Dermis lymphatic vessel endothelial cell (primary cell): ENCODE data around the gene GPR27. TPM values are rescaled to one million over a fixed set of nuclear protein-coding genes. Genes with fewer than 3 reads are reported as not detected.

Experiments
- total RNA-seq: library from RNA; depleted of rRNA; stranded (reverse); fragments of >200 nt; gene quantifications from 2 replicates; pipeline ENCODE4 v1.2.1, GENCODE V29; 2014

The GPR27 gene, protein sequence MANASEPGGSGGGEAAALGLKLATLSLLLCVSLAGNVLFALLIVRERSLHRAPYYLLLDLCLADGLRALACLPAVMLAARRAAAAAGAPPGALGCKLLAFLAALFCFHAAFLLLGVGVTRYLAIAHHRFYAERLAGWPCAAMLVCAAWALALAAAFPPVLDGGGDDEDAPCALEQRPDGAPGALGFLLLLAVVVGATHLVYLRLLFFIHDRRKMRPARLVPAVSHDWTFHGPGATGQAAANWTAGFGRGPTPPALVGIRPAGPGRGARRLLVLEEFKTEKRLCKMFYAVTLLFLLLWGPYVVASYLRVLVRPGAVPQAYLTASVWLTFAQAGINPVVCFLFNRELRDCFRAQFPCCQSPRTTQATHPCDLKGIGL
- total RNA-seq: not detected in 2 replicates

GRCh38 chr3:71753701-71754609 lies at the start of gene GPR27:
TSS of gene GPR27 (plus strand) at chr3:71753855. CDS start at chr3:71754050, 195 bp downstream.

DNA sequence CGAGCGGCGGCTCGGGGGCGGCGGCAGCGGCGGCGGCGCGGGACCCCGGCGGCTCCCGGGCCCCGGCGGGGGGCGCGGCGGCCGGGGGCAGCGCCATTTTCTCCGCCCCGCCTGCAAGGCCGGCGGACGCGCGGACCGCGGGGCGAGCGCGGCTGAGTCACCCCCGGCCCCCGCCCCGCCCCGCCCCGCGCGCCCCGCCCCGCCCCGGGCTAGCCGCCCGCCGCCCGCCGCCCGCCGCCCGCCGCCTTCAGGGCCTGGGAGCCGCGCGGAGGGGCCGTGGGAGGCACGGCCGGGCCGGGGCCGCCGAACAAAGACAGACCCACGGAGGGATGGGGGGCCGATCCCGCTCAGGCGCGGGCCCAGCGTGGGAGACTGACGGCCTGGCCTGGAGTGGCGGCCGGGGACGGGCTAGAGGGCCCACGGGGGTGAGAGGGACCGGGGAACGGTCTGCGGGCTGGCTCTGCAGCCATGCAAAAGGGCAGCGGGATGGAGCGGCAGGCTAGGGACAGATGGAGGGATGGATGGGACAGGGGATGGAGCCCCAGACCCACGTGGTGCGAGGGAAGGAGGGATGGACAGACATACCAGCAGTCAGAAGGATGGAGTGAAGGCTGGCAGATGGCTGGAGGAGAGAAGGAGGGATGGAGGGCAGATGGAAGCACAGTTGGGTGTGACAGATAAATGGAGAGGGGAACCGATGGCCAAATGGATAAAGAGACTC lies 28.2 kb upstream of the GPR27 start, which contains the start of gene EIF4E3:
EIF4E3 (minus strand) TSS at position 132 of the 721 bp plus-strand sequence; CDS start at position 97, 35 bp downstream.

DNA sequence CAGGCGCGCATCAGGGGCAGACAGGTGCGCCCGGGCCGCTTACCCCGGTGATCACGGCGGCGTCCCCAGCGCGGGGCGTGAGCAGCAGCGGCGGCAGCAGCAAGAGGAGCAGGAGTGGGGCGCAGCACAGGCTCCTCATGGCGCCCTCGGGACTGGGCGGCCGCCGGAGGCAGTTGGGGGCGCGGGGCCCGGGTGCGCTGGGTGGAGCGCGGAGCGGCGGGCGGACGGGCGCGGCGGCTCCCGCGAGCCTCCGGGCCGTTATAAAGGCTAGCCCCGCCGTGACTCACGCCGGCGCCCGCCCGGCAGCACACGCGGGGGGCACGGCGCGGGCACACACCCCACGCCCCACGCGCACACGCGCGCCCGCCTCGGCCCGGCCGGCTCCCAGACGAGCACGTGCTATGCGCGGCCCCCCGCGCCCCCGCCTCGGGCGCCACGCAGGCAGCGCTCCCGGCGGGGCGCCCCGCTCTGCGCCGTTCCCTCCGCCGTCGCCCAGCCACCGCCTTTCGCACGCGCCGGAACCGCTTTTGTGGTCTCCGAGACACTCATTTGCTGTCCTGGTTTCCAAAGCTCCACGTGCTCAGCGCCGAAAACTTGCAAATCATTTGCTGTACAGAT lies 31.4 kb downstream of the GPR27 start, which contains the start of gene PROK2:
PROK2 (minus strand) TSS at position 235 of the 618 bp plus-strand sequence; CDS start at position 139, 96 bp downstream.

Other genes with a start within 250 kb of the GPR27 start
- 107 and 118 TPM in 2 replicates for gene FOXP1, start 170.1 kb upstream of the GPR27 start, total RNA-seq
- 2.4 and 3.2 TPM in 2 replicates for gene EIF4E3, start 28.5 kb upstream of the GPR27 start, total RNA-seq
- gene PROK2, start 31.3 kb downstream of the GPR27 start, total RNA-seq: not detected in 2 replicates